Bronchial epithelial cell (primary cell): Measurements from ENCODE around the gene CNOT6L. TPM values are rescaled to one million over a fixed set of nuclear protein-coding genes. Genes with fewer than 3 reads are reported as not detected.

ENCODE experiments used
- DNase-seq: peaks from one replicate; pipeline ENCODE4 v3.0.0-alpha.2; 2010; ENCODE audit warnings: low read depth
- FAIRE-seq: peaks from 2 replicates; lab custom pipeline; 2011; peaks lifted over from hg19 to GRCh38; lab: Jason Lieb, UNC
- H3K27me3 ChIP-seq: 2 replicates; pipeline ENCODE4 v1.5.1; 2011; ENCODE audit warnings: low read length; ENCODE audit not compliant: control insufficient read depth, insufficient read depth
- H3K36me3 ChIP-seq: 2 replicates; pipeline ENCODE4 v1.5.1; 2011; ENCODE audit warnings: low read length; ENCODE audit not compliant: control insufficient read depth, insufficient read depth
- H3K4me3 ChIP-seq: 2 replicates; pipeline ENCODE4 v1.5.1; 2011; ENCODE audit warnings: mild to moderate bottlenecking, low read depth, low read length, control low read depth
- total RNA-seq: library from RNA; depleted of rRNA; stranded (reverse); fragments of >200 nt; gene quantifications from 2 replicates; pipeline ENCODE4 v1.2.1, GENCODE V29; 2014
- TF ChIP-seq, protein P1 (sequence below): IDR thresholded peaks from 2 replicates; pipeline ENCODE4 v1.5.1; 2011; ENCODE audit warnings: mild to moderate bottlenecking, moderate library complexity, low read length, control low read depth, inconsistent platforms; ENCODE audit not compliant: insufficient read depth, severe bottlenecking

CNOT6L gene
- total RNA-seq, 1 donor from 2014 or later, result 15.0 TPM

DNA sequence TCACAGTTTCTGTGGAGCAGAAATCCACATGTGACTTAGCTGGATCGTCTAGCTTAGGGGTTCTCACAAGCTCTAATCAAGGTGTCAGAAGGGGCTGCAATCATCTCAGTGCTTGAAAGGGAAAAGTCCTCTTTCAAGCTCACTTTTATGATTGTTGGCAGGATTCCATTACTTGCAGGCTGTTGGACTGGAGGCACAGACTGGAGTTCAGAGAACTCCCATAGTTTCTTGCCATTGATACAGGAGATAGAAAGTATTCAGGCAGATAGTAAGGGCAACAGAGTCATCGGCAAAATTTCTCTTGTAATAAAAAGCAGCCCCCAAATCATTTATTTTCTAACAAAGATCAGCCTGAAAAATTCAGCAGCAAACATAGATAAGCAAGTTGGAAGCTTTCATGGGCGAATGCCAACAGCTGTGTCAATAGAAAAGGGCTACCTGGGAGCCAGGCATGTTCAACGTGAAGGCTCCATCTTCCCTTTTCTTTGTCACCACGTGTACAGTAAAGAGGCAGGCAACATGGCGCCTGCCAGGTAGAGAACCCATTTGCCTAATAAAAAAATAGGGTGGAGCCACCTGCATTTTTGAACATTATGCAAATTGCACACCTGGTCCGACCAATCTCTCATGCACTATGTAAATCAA lies 149.1 kb downstream of the CNOT6L start:
- H3K27me3 ChIP-seq, result no peaks in the 10 kb centered on the region
- FAIRE-seq, result no peak
- no peak for DNase-seq
- TF ChIP-seq, protein P1, sequence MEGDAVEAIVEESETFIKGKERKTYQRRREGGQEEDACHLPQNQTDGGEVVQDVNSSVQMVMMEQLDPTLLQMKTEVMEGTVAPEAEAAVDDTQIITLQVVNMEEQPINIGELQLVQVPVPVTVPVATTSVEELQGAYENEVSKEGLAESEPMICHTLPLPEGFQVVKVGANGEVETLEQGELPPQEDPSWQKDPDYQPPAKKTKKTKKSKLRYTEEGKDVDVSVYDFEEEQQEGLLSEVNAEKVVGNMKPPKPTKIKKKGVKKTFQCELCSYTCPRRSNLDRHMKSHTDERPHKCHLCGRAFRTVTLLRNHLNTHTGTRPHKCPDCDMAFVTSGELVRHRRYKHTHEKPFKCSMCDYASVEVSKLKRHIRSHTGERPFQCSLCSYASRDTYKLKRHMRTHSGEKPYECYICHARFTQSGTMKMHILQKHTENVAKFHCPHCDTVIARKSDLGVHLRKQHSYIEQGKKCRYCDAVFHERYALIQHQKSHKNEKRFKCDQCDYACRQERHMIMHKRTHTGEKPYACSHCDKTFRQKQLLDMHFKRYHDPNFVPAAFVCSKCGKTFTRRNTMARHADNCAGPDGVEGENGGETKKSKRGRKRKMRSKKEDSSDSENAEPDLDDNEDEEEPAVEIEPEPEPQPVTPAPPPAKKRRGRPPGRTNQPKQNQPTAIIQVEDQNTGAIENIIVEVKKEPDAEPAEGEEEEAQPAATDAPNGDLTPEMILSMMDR, result no peak
- H3K4me3 ChIP-seq, result no peak overlapping the region
- H3K36me3 ChIP-seq, result no peaks in the 10 kb centered on the region

DNA sequence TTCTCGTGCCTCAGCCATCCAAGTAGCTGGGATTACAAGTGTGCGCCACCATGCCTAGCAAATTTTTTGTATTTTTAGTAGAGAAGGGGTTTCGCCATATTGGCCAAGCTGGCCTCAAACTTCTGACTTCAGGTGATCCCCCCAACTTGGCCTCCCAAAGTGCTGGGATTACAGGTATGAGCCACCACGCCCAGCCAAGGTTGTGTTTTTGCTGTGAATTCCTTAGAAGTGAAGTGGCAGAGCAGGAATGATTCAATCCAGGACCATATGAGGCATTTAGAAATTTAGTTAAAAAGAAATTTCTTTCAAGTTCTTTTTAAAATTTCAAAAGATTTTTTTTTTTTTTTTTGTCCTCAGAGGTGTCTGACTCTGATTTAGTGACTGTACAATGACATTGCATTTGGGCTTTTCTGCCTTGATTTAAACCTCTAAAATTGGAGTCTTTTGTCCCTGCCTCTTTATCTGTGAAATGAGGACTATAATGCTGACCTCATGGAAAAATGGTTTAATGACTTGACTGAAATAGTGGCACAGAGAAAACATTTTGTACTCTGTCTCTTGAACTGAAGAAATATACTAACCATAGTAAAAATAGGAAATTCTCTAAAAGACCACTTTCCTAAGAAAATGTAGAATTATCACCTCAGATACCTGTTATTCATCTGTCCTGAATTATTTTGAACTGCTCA lies 153.6 kb downstream of the CNOT6L start:
- FAIRE-seq (no peak), DNase-seq (peak; percentile 43)
- no peak overlapping the region for H3K4me3 ChIP-seq
- no peaks in the 10 kb centered on the region for H3K27me3 ChIP-seq
- H3K36me3 ChIP-seq, result no peaks in the 10 kb centered on the region
- TF ChIP-seq, protein P1, result no peak

Other genes with a start within 250 kb of the CNOT6L start
- not detected in 2 replicates for gene CXCL13, start 213.5 kb downstream of the CNOT6L start, total RNA-seq
- 24.7 and 29.4 TPM in 2 replicates for gene MRPL1, start 43.5 kb upstream of the CNOT6L start, total RNA-seq
- 12.2 and 13.7 TPM in 2 replicates for gene FRAS1, start 238.0 kb upstream of the CNOT6L start, total RNA-seq